Stimulated activated memory B cell treated with anti-CD40 and anti-IgM and Interleukin-4, amounts not matched to agents 10 μg/mL and 1 μg/mL and 100 μg/mL, for 72 hours (primary cell): ENCODE results near the gene LPP.

ENCODE experiments used
- ATAC-seq: fragments of 150-1000 bp; cut with Tn5 transposase; 2 replicates; pipeline ENCODE4 v1.10.0; 2021
- H3K27ac Mint-ChIP-seq: one replicate; pipeline ENCODE4 v1.8.0; 2022; ENCODE audit warnings: mild to moderate bottlenecking, mixed read lengths
- H3K27me3 Mint-ChIP-seq: one replicate; pipeline ENCODE4 v1.8.0; 2022; ENCODE audit warnings: mixed read lengths
- H3K36me3 Mint-ChIP-seq: one replicate; pipeline ENCODE4 v1.8.0; 2022; ENCODE audit warnings: mixed read lengths
- H3K4me1 Mint-ChIP-seq: one replicate; pipeline ENCODE4 v1.8.0; 2022; ENCODE audit warnings: mixed read lengths
- H3K4me3 Mint-ChIP-seq: one replicate; pipeline ENCODE4 v1.8.0; 2022; ENCODE audit warnings: mild to moderate bottlenecking, moderate library complexity, mixed read lengths
- H3K9me3 Mint-ChIP-seq: one replicate; pipeline ENCODE4 v1.8.0; 2022; ENCODE audit warnings: mixed read lengths

LPP gene

GRCh38 chr3:188244395-188244861 is 90.5 kb downstream of the LPP start:
- Mint-ChIP-seq H3K36me3 (peaks cover 16% of the 10 kb centered on the region), H3K9me3 (no peaks in the 10 kb centered on the region), H3K27me3 (no peaks in the 10 kb centered on the region), H3K4me3 (no peak overlapping the region), H3K27ac (peak overlapping the region; percentile 13), H3K4me1 (peaks cover 51% of the 10 kb centered on the region)
- peak; percentile 84 for ATAC-seq

GRCh38 chr3:188246905-188247304 is 92.9 kb downstream of the LPP start:
- Mint-ChIP-seq H3K9me3 (no peaks in the 10 kb centered on the region), H3K4me3 (no peak overlapping the region), H3K27ac (no peak overlapping the region), H3K4me1 (peaks cover 36% of the 10 kb centered on the region), H3K27me3 (no peaks in the 10 kb centered on the region), H3K36me3 (peaks cover 12% of the 10 kb centered on the region)
- ATAC-seq, result no peak

GRCh38 chr3:188248036-188248561 is 94.1 kb downstream of the LPP start:
- H3K4me3 Mint-ChIP-seq, result no peak overlapping the region
- no peak for ATAC-seq
- peak overlapping the region; percentile 37 for H3K27ac Mint-ChIP-seq
- H3K36me3 Mint-ChIP-seq, result peaks cover 12% of the 10 kb centered on the region
- no peaks in the 10 kb centered on the region for H3K9me3 Mint-ChIP-seq
- H3K27me3 Mint-ChIP-seq, result no peaks in the 10 kb centered on the region
- peaks cover 24% of the 10 kb centered on the region for H3K4me1 Mint-ChIP-seq

- ATAC-seq, result no peak
- Mint-ChIP-seq H3K27me3 (no peaks in the 10 kb centered on the region), H3K4me1 (peaks cover 28% of the 10 kb centered on the region), H3K9me3 (no peaks in the 10 kb centered on the region), H3K36me3 (peaks cover 14% of the 10 kb centered on the region), H3K4me3 (no peak overlapping the region), H3K27ac (no peak overlapping the region)
Observed at GRCh38 chr3:188253123-188253793, 99.3 kb downstream of the LPP start.

GRCh38 chr3:188253800-188254452 is 100.0 kb downstream of the LPP start:
- no peaks in the 10 kb centered on the region for H3K27me3 Mint-ChIP-seq
- H3K36me3 Mint-ChIP-seq, result peaks cover 21% of the 10 kb centered on the region
- peak; percentile 47 for ATAC-seq
- H3K27ac Mint-ChIP-seq, result no peak overlapping the region
- H3K4me1 Mint-ChIP-seq, result peaks cover 28% of the 10 kb centered on the region
- no peaks in the 10 kb centered on the region for H3K9me3 Mint-ChIP-seq
- no peak overlapping the region for H3K4me3 Mint-ChIP-seq

- H3K27ac Mint-ChIP-seq, result no peak overlapping the region
- peaks cover 27% of the 10 kb centered on the region for H3K36me3 Mint-ChIP-seq
- H3K4me1 Mint-ChIP-seq, result peaks cover 34% of the 10 kb centered on the region
- no peak for ATAC-seq
- no peaks in the 10 kb centered on the region for H3K27me3 Mint-ChIP-seq
- H3K9me3 Mint-ChIP-seq, result no peaks in the 10 kb centered on the region
- H3K4me3 Mint-ChIP-seq, result no peak overlapping the region
Observed at GRCh38 chr3:188254520-188255070, 100.6 kb downstream of the LPP start.

- H3K4me1 Mint-ChIP-seq, result peaks cover 34% of the 10 kb centered on the region
- H3K36me3 Mint-ChIP-seq, result peaks cover 28% of the 10 kb centered on the region
- no peaks in the 10 kb centered on the region for H3K9me3 Mint-ChIP-seq
- ATAC-seq, result no peak
- H3K27ac Mint-ChIP-seq, result no peak overlapping the region
- H3K4me3 Mint-ChIP-seq, result no peak overlapping the region
- no peaks in the 10 kb centered on the region for H3K27me3 Mint-ChIP-seq
Observed at GRCh38 chr3:188255190-188255589, 101.2 kb downstream of the LPP start.

- no peak for ATAC-seq
- Mint-ChIP-seq H3K36me3 (peaks cover 21% of the 10 kb centered on the region), H3K4me1 (peaks cover 27% of the 10 kb centered on the region)
Observed at GRCh38 chr3:188256758-188257157, 102.8 kb downstream of the LPP start.

GRCh38 chr3:188257384-188258026 is 103.5 kb downstream of the LPP start:
- Mint-ChIP-seq H3K9me3 (no peaks in the 10 kb centered on the region), H3K27me3 (no peaks in the 10 kb centered on the region), H3K36me3 (peaks cover 24% of the 10 kb centered on the region), H3K4me3 (no peak overlapping the region), H3K4me1 (peaks cover 27% of the 10 kb centered on the region), H3K27ac (no peak overlapping the region)
- ATAC-seq, result no peak

More at GRCh38 chr3:188256758-188257157, 102.8 kb downstream of the LPP start:
- Mint-ChIP-seq H3K4me3 (no peak overlapping the region), H3K27ac (no peak overlapping the region), H3K27me3 (no peaks in the 10 kb centered on the region), H3K9me3 (no peaks in the 10 kb centered on the region)

GRCh38 chr3:188259191-188259590 is 105.2 kb downstream of the LPP start:
- H3K4me3 Mint-ChIP-seq, result no peak overlapping the region
- peaks cover 20% of the 10 kb centered on the region for H3K4me1 Mint-ChIP-seq
- H3K27me3 Mint-ChIP-seq, result no peaks in the 10 kb centered on the region
- peaks cover 27% of the 10 kb centered on the region for H3K36me3 Mint-ChIP-seq
- H3K9me3 Mint-ChIP-seq, result no peaks in the 10 kb centered on the region
- H3K27ac Mint-ChIP-seq, result no peak overlapping the region
- ATAC-seq, result no peak

GRCh38 chr3:188259596-188259995 is 105.6 kb downstream of the LPP start:
- Mint-ChIP-seq H3K27ac (no peak overlapping the region), H3K9me3 (no peaks in the 10 kb centered on the region), H3K4me1 (peaks cover 19% of the 10 kb centered on the region), H3K4me3 (no peak overlapping the region), H3K27me3 (no peaks in the 10 kb centered on the region), H3K36me3 (peaks cover 27% of the 10 kb centered on the region)
- ATAC-seq, result no peak

- H3K4me1 Mint-ChIP-seq, result peaks cover 19% of the 10 kb centered on the region
- H3K9me3 Mint-ChIP-seq, result no peaks in the 10 kb centered on the region
- peaks cover 22% of the 10 kb centered on the region for H3K36me3 Mint-ChIP-seq
- H3K27me3 Mint-ChIP-seq, result no peaks in the 10 kb centered on the region
- H3K4me3 Mint-ChIP-seq, result no peak overlapping the region
- ATAC-seq, result no peak
- no peak overlapping the region for H3K27ac Mint-ChIP-seq
Observed at GRCh38 chr3:188261011-188261410, 107.1 kb downstream of the LPP start.

- no peak for ATAC-seq
- H3K27me3 Mint-ChIP-seq, result no peaks in the 10 kb centered on the region
- peaks cover 12% of the 10 kb centered on the region for H3K4me1 Mint-ChIP-seq
- H3K4me3 Mint-ChIP-seq, result no peak overlapping the region
- no peaks in the 10 kb centered on the region for H3K9me3 Mint-ChIP-seq
- peaks cover 22% of the 10 kb centered on the region for H3K36me3 Mint-ChIP-seq
- no peak overlapping the region for H3K27ac Mint-ChIP-seq
Observed at GRCh38 chr3:188262488-188262887, 108.5 kb downstream of the LPP start.

- no peak for ATAC-seq
- H3K27me3 Mint-ChIP-seq, result no peaks in the 10 kb centered on the region
Observed at GRCh38 chr3:188262913-188263683, 109.1 kb downstream of the LPP start.

More at GRCh38 chr3:188262913-188263683, 109.1 kb downstream of the LPP start:
- H3K4me1 Mint-ChIP-seq, result peaks cover 6% of the 10 kb centered on the region
- no peak overlapping the region for H3K27ac Mint-ChIP-seq
- no peak overlapping the region for H3K4me3 Mint-ChIP-seq
- peaks cover 21% of the 10 kb centered on the region for H3K36me3 Mint-ChIP-seq
- H3K9me3 Mint-ChIP-seq, result no peaks in the 10 kb centered on the region
